Measurements from ENCODE around the gene GPX1. TPM values are rescaled to one million over a fixed set of nuclear protein-coding genes. Genes with fewer than 3 reads are reported as not detected.
"Not testable (repeated sequence)": the region's sequence is repeated elsewhere in the genome, so short reads cannot be mapped to it uniquely, and the experiment has no call there.

Gene GPX1
- total RNA-seq, 4 donors from 2014 or later = 155 to 485 (median 274) TPM

DNA sequence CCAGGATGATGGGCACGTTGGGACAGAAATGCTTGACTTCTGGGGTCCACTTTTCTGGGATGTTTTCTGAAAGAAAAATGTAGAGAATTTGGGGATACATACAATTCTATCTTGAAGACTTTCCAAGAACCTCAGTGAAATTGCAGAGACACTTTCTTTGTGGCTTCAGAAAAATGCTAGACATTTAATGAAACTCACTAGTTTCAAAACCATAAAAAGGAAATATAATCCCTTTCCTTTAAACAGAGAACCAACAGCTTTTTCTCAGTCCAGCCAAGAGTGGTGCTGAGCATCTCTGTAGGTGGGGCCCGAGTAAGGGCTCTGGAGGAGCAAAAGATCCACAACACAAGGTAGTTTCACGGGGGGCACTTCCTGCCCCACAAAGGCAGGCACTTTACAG lies 4.4 kb upstream of the GPX1 start:
- H3K9me3 ChIP-seq = no peaks in the 10 kb centered on the region
- no peak for TF ChIP-seq POLR2A (IDR thresholded peaks at IDR 0.05)
- no peak for TF ChIP-seq EP300 (IDR thresholded peaks at IDR 0.05; ENCODE audit: low read depth)
- TF ChIP-seq POLR2AphosphoS5 (IDR thresholded peaks at IDR 0.05) = no peak
- TF ChIP-seq, protein P1, sequence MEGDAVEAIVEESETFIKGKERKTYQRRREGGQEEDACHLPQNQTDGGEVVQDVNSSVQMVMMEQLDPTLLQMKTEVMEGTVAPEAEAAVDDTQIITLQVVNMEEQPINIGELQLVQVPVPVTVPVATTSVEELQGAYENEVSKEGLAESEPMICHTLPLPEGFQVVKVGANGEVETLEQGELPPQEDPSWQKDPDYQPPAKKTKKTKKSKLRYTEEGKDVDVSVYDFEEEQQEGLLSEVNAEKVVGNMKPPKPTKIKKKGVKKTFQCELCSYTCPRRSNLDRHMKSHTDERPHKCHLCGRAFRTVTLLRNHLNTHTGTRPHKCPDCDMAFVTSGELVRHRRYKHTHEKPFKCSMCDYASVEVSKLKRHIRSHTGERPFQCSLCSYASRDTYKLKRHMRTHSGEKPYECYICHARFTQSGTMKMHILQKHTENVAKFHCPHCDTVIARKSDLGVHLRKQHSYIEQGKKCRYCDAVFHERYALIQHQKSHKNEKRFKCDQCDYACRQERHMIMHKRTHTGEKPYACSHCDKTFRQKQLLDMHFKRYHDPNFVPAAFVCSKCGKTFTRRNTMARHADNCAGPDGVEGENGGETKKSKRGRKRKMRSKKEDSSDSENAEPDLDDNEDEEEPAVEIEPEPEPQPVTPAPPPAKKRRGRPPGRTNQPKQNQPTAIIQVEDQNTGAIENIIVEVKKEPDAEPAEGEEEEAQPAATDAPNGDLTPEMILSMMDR (IDR thresholded peaks at IDR 0.05) = no peak
- DNase-seq = no peak
- WGBS, 2 donors (ENCODE audit: low coverage in 1 of 2) = 77 to 80% methylated on average over 1 to 3 of the region's 3 CpGs
- H3K4me3 ChIP-seq = no peak overlapping the region
- H3K4me1 ChIP-seq = peaks cover 8 to 15% (median 10%) of the 10 kb centered on the region in 4 donors
- intact Hi-C loops (cut with DNase I; ENCODE audit: low total_unique reads) (no loop called here), in situ Hi-C loops (cut with MboI; ENCODE audit: low pct_ligation_motif_present in 1 of 4, low pct_unique_long_range_greater_than_20kb in 1 of 4, low sequenced_read_pairs in 3 of 4) (no loop called here)
- H3K36me3 ChIP-seq = peaks cover 0 to 64% (median 23%) of the 10 kb centered on the region in 4 donors
- H3K27ac ChIP-seq = no peak overlapping the region
- H3K27me3 ChIP-seq = no peaks in the 10 kb centered on the region

DNA sequence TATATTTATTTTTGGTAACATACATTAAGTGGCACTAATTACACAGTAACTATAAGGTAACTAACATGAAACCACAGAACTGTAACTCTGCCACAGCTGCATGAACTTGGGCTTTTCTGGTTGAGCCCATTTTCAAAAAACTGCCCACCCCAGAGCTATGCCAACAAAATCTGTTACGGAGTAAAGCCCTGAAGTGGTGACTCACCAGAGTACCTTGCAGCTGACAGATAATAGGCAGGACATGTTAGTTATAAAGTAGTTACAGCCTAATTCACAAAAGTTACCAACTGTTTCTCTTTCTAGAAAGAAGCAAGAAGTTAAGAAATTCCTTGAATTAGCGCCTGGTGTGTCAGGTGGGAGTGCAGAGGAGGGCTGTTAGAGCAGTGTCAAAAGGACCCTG lies 1.5 kb upstream of the GPX1 start:
- no peak for TF ChIP-seq POLR2A (IDR thresholded peaks at IDR 0.05)
- intact Hi-C loops (cut with DNase I; ENCODE audit: low total_unique reads) = no loop called here
- in situ Hi-C loops (cut with MboI; ENCODE audit: low pct_ligation_motif_present in 1 of 4, low pct_unique_long_range_greater_than_20kb in 1 of 4, low sequenced_read_pairs in 3 of 4) = no loop called here
- Histone ChIP-seq H3K4me1 (peaks cover 13 to 41% (median 20%) of the 10 kb centered on the region in 4 donors), H3K27ac (peak overlapping the region; percentile 90 to 98 (median 94)), H3K4me3 (no peak overlapping the region), H3K9me3 (no peaks in the 10 kb centered on the region), H3K27me3 (no peaks in the 10 kb centered on the region), H3K36me3 (peaks cover 0 to 47% (median 13%) of the 10 kb centered on the region in 4 donors)
- WGBS, 2 donors (ENCODE audit: low coverage in 1 of 2) = 85 to 91% methylated on average over 2 of the region's 2 CpGs
- no peak for DNase-seq

DNA sequence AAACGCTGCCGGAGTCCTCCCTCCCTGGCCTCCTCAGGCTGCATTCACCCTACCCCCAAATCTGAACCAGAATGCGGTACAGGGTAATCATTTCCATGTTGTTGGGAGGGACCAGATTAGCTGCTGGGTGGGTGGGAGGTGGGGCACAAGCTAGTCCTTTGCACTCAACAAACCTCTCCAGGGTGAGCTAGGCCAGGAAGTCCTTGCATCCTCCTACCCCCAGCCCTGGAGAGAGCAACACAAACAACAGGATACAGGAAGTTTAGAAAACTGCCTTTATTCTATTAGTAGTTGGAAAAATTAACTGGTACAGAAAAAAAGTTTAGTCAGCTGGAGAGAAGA lies 702 bp upstream of the GPX1 start:
- in situ Hi-C loops (cut with MboI; ENCODE audit: low pct_ligation_motif_present in 1 of 4, low pct_unique_long_range_greater_than_20kb in 1 of 4, low sequenced_read_pairs in 3 of 4) = no loop called here
- peaks cover 0 to 41% (median 10%) of the 10 kb centered on the region in 4 donors for H3K36me3 ChIP-seq

DNA sequence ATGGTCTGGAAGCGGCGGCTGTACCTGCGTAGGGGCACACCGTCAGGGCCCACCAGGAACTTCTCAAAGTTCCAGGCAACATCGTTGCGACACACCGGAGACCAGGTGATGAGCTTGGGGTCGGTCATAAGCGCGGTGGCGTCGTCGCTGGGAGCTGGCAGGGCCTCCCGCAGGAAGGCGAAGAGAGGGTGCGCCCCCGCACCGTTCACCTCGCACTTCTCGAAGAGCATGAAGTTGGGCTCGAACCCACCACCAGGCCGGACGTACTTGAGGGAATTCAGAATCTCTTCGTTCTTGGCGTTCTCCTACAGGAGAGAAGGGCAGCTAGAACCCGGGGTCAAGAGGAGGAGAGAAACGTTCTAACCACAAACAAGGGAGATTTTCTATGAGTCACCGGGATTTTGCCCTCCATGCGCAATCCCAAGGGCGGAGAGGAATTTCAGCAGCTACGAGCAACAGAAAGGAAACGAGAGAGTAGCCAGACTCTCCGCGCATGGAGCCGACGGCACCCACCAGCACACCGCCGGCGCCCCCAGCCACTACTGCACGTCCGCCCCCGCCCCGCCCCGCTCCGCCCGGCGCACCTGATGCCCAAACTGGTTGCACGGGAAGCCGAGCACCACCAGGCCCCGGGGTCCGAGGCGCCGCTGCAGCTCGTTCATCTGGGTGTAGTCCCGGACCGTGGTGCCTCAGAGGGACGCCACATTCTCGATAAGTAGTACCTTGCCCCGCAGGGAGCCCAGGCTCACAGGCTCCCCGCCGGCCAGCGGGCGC lies 523 bp downstream of the GPX1 start:
- in situ Hi-C loops (cut with MboI; ENCODE audit: low pct_ligation_motif_present in 1 of 4, low pct_unique_long_range_greater_than_20kb in 1 of 4, low sequenced_read_pairs in 3 of 4); H3K9me3 ChIP-seq; intact Hi-C loops (cut with DNase I; ENCODE audit: low total_unique reads); H3K27me3 ChIP-seq: not testable (repeated sequence)
- Histone ChIP-seq H3K27ac (peak overlapping the region; percentile 90 to 98 (median 94)), H3K36me3 (peaks cover 0 to 31% (median 10%) of the 10 kb centered on the region in 4 donors), H3K4me3 (peak overlapping the region; percentile 55 to 84 (median 68)), H3K4me1 (peaks cover 13 to 41% (median 20%) of the 10 kb centered on the region in 4 donors)
- peak; percentile 58 for DNase-seq
- 4% methylated on average over 40 of the region's 63 CpGs; no CpG with 5 or more reads in 1 of the 2 donors for WGBS, 2 donors (ENCODE audit: low coverage in 1 of 2)

More for the DNA sequence above, 702 bp upstream of the GPX1 start:
- no peak for DNase-seq
- H3K4me1 ChIP-seq = peaks cover 13 to 41% (median 20%) of the 10 kb centered on the region in 4 donors
- 16% methylated on average over 3 of the region's 3 CpGs; no CpG with 5 or more reads in 1 of the 2 donors for WGBS, 2 donors (ENCODE audit: low coverage in 1 of 2)
- H3K27ac ChIP-seq = peak overlapping the region; percentile 90 to 98 (median 94)
- no peaks in the 10 kb centered on the region for H3K27me3 ChIP-seq
- H3K4me3 ChIP-seq = peak overlapping the region in 3 of 4 donors; percentile 55 to 77 (median 59)
- no peak for TF ChIP-seq EP300 (IDR thresholded peaks at IDR 0.05; ENCODE audit: low read depth)
- TF ChIP-seq, protein P1 (IDR thresholded peaks at IDR 0.05) = no peak
- no peak for TF ChIP-seq POLR2AphosphoS5 (IDR thresholded peaks at IDR 0.05)
- TF ChIP-seq POLR2A (IDR thresholded peaks at IDR 0.05) = no peak
- no peaks in the 10 kb centered on the region for H3K9me3 ChIP-seq
- intact Hi-C loops (cut with DNase I; ENCODE audit: low total_unique reads) = no loop called here

DNA sequence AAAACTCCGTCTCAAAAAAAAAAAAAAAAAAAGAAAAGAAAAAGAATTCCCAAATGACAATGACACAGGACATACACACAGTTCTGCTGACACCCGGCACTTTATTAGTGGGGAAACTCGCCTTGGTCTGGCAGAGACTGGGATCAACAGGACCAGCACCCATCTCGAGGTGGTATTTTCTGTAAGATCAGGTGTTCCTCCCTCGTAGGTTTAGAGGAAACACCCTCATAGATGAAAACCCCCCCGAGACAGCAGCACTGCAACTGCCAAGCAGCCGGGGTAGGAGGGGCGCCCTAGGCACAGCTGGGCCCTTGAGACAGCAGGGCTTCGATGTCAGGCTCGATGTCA lies 1.1 kb downstream of the GPX1 start:
- peak overlapping the region; percentile 90 to 98 (median 94) for H3K27ac ChIP-seq
- peaks cover 13 to 45% (median 21%) of the 10 kb centered on the region in 4 donors for H3K4me1 ChIP-seq
- H3K36me3 ChIP-seq = peaks cover 0 to 25% (median 10%) of the 10 kb centered on the region in 4 donors
- 25% methylated on average over 10 of the region's 10 CpGs; no CpG with 5 or more reads in 1 of the 2 donors for WGBS, 2 donors (ENCODE audit: low coverage in 1 of 2)
- in situ Hi-C loops (cut with MboI; ENCODE audit: low pct_ligation_motif_present in 1 of 4, low pct_unique_long_range_greater_than_20kb in 1 of 4, low sequenced_read_pairs in 3 of 4); H3K9me3 ChIP-seq; H3K27me3 ChIP-seq; DNase-seq; intact Hi-C loops (cut with DNase I; ENCODE audit: low total_unique reads): not testable (repeated sequence)
- peak overlapping the region; percentile 55 to 84 (median 68) for H3K4me3 ChIP-seq
